Measurements from ENCODE around the gene FLVCR1.

DNA sequence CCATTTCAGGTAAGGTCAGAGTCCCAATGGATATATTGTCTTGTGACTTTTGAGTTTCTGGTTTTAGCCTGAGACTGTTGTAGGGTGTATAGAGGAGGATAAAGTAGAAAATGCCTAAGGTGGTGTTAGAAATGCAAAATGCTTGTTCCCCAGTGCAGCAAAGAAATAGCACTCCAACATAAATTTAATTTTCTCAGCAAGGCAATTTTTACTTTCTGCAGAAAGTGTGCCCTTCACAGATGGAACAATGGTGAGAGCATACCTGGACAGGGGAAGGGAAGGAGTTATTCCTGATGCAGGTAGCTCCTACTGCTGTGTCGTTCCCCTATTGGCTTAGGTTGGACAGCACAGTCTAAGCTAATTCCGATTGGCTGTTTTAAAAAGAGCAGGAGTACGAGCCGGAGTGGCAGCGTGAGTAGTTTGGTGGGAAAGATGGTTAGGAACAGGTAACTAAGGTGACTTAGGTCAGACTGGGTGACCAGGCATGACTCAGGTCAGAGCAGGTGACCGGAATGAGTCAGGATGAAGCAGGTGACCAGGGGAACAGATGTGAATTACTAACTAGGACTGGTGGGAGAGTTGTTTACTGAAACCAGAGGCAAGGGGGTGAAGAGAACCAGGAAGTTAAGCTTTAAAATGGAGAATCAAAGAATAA is 32.1 kb upstream of the FLVCR1 start:
- no peak for TF ChIP-seq POLR2A (IDR thresholded peaks at IDR 0.05)
- TF ChIP-seq, protein P1, sequence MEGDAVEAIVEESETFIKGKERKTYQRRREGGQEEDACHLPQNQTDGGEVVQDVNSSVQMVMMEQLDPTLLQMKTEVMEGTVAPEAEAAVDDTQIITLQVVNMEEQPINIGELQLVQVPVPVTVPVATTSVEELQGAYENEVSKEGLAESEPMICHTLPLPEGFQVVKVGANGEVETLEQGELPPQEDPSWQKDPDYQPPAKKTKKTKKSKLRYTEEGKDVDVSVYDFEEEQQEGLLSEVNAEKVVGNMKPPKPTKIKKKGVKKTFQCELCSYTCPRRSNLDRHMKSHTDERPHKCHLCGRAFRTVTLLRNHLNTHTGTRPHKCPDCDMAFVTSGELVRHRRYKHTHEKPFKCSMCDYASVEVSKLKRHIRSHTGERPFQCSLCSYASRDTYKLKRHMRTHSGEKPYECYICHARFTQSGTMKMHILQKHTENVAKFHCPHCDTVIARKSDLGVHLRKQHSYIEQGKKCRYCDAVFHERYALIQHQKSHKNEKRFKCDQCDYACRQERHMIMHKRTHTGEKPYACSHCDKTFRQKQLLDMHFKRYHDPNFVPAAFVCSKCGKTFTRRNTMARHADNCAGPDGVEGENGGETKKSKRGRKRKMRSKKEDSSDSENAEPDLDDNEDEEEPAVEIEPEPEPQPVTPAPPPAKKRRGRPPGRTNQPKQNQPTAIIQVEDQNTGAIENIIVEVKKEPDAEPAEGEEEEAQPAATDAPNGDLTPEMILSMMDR (IDR thresholded peaks at IDR 0.05): no peak

All from uterus (tissue), 2 donors.